SU-DHL-6 (cell line): ENCODE measurements around the gene SUDS3.

ENCODE experiments used
- EZH2phosphoT487 ChIP-seq: fragments of 200-600 bp; sonication (generic), shearing (Covaris generic); conservative IDR thresholded peaks from 2 replicates; pipeline ENCODE4 v1.6.1; 2018; ENCODE audit warnings: mild to moderate bottlenecking, antibody characterized with exemption, low read length, moderate library complexity, mixed read lengths
- TF ChIP-seq, protein P1 (sequence below): fragments of 200-600 bp; sonication (generic); IDR thresholded peaks from one replicate; pipeline ENCODE4 v1.5.1; 2017; ENCODE audit warnings: antibody characterized with exemption, mild to moderate bottlenecking, low read length, moderate library complexity; ENCODE audit not compliant: insufficient read depth, poor library complexity, severe bottlenecking

- TF ChIP-seq, protein P1, sequence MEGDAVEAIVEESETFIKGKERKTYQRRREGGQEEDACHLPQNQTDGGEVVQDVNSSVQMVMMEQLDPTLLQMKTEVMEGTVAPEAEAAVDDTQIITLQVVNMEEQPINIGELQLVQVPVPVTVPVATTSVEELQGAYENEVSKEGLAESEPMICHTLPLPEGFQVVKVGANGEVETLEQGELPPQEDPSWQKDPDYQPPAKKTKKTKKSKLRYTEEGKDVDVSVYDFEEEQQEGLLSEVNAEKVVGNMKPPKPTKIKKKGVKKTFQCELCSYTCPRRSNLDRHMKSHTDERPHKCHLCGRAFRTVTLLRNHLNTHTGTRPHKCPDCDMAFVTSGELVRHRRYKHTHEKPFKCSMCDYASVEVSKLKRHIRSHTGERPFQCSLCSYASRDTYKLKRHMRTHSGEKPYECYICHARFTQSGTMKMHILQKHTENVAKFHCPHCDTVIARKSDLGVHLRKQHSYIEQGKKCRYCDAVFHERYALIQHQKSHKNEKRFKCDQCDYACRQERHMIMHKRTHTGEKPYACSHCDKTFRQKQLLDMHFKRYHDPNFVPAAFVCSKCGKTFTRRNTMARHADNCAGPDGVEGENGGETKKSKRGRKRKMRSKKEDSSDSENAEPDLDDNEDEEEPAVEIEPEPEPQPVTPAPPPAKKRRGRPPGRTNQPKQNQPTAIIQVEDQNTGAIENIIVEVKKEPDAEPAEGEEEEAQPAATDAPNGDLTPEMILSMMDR = no peak
- no peak for TF ChIP-seq EZH2phosphoT487
These were observed 21.5 kb upstream of the SUDS3 start for GRCh38 chr12:118354903-118355302.
